GM19023 (cell line): ENCODE measurements around the gene FOXJ1.

Source experiments
- ATAC-seq: cut with Tn5 transposase; IDR thresholded peaks from one replicate; pipeline ENCODE4 v1.9.1; 2021; ENCODE audit warnings: mild to moderate bottlenecking, moderate library complexity; ENCODE audit not compliant: unreplicated experiment

Gene FOXJ1

GRCh38 chr17:76160896-76161528 lies 20.0 kb upstream of the FOXJ1 start:
- no peak for ATAC-seq

GRCh38 chr17:76159157-76159556 lies 18.1 kb upstream of the FOXJ1 start:
- ATAC-seq, result no peak

GRCh38 chr17:76157759-76158158 lies 16.7 kb upstream of the FOXJ1 start:
- no peak for ATAC-seq

- no peak for ATAC-seq
These were observed 15.6 kb upstream of the FOXJ1 start for GRCh38 chr17:76156662-76156991.

GRCh38 chr17:76155988-76156661 lies 15.1 kb upstream of the FOXJ1 start:
- ATAC-seq, result no peak

- no peak for ATAC-seq
These were observed 14.1 kb upstream of the FOXJ1 start for GRCh38 chr17:76154936-76155845.

- no peak for ATAC-seq
These were observed 13.2 kb upstream of the FOXJ1 start for GRCh38 chr17:76154292-76154691.

- no peak for ATAC-seq
These were observed 12.6 kb upstream of the FOXJ1 start for GRCh38 chr17:76153640-76154039.

GRCh38 chr17:76153202-76153601 lies 12.2 kb upstream of the FOXJ1 start:
- ATAC-seq, result no peak

- ATAC-seq, result no peak
These were observed 11.5 kb upstream of the FOXJ1 start for GRCh38 chr17:76152591-76152990.

GRCh38 chr17:76151896-76152454 lies 10.9 kb upstream of the FOXJ1 start:
- no peak for ATAC-seq

- ATAC-seq, result no peak
These were observed 9.9 kb upstream of the FOXJ1 start for GRCh38 chr17:76150712-76151622.

- ATAC-seq, result no peak
These were observed 8.2 kb upstream of the FOXJ1 start for GRCh38 chr17:76149214-76149613.

GRCh38 chr17:76148015-76148326 lies 6.9 kb upstream of the FOXJ1 start:
- no peak for ATAC-seq

- no peak for ATAC-seq
These were observed 6.4 kb upstream of the FOXJ1 start for GRCh38 chr17:76147211-76148014.

GRCh38 chr17:76146053-76146851 lies 5.2 kb upstream of the FOXJ1 start:
- no peak for ATAC-seq

- ATAC-seq, result no peak
These were observed 4.4 kb upstream of the FOXJ1 start for GRCh38 chr17:76145231-76146052.

- no peak for ATAC-seq
These were observed 1.6 kb upstream of the FOXJ1 start for GRCh38 chr17:76142585-76143041.
